ENCODE results near the gene C11orf65. TPM values are rescaled to one million over a fixed set of nuclear protein-coding genes. Genes with fewer than 3 reads are reported as not detected.

The C11orf65 gene, protein sequence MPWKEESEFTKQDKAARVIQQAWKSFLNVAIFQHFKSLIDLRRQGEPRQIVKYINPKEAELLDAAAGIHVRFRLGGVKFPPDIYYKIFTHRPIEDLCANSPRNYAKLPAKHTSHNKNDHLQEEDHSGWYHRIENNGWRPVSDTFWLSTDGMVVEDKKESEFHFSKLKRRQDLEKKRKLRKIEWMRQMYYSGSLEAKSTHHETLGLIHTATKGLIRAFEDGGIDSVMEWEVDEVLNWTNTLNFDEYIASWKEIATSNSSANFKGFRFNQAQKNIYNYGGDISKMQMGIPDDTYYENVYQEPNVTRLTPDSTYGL
- 0.36 TPM for total RNA-seq
- long read RNA-seq: 0 reads

DNA sequence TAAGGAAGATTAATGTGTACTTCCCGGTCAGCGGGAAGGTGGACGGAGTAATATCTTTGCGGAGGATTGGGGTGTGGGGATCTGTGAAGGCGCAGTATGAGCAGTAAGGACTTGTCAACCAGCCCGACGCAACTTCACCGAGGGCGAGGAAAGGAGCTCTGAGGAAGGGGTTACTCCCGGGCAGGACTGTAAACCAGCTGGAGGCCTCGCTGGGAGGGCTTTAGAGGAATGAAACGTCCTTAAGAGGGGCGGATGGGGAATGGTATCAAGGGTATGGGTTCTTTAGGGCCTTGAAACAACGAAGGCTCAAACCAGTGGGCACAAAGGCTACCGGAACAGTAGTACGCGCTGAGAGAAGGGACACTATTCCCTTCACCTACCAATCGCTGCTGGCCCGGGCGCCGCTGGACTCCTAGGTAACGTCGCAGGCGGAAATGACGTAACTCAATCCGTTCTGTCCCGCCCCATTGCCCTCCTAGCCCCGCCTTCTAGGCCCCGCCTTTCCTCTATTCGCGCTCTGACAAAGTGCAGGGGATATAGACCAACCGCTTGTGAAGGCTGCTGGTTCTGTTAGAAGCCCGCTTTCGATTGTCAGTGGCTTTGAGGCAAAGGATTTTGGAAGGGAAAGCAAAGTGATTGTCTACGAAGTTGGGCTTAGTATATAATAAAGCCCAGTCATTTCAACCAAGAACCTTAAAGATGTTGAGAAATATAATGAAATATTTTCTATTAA, at the start of gene C11orf65:
C11orf65 (minus strand) TSS at position 439 of the 733 bp plus-strand sequence. CDS start 5,970 bp downstream, outside the sequence.
- TF ChIP-seq, protein P1, sequence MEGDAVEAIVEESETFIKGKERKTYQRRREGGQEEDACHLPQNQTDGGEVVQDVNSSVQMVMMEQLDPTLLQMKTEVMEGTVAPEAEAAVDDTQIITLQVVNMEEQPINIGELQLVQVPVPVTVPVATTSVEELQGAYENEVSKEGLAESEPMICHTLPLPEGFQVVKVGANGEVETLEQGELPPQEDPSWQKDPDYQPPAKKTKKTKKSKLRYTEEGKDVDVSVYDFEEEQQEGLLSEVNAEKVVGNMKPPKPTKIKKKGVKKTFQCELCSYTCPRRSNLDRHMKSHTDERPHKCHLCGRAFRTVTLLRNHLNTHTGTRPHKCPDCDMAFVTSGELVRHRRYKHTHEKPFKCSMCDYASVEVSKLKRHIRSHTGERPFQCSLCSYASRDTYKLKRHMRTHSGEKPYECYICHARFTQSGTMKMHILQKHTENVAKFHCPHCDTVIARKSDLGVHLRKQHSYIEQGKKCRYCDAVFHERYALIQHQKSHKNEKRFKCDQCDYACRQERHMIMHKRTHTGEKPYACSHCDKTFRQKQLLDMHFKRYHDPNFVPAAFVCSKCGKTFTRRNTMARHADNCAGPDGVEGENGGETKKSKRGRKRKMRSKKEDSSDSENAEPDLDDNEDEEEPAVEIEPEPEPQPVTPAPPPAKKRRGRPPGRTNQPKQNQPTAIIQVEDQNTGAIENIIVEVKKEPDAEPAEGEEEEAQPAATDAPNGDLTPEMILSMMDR (IDR thresholded peaks at IDR 0.05; ENCODE audit: borderline replicate concordance): no peak
- H3K9me3 ChIP-seq (replicated peaks): no peaks in the 10 kb centered on the region
- intact Hi-C loops (cut with micrococcal nuclease): no loop called here
- DNase-seq: peak; percentile 95
- peak within 1 kb of the TSS; percentile 81 for H3K4me3 ChIP-seq
- H3K27ac ChIP-seq (replicated peaks): peak within 1 kb of the TSS; percentile 99
- H3K27me3 ChIP-seq (ENCODE audit: low read depth): no peaks in the 10 kb centered on the region
- H3K36me3 ChIP-seq: no peaks in the 10 kb centered on the region
- H3K4me1 ChIP-seq: peaks cover 18% of the 10 kb centered on the region

DNA sequence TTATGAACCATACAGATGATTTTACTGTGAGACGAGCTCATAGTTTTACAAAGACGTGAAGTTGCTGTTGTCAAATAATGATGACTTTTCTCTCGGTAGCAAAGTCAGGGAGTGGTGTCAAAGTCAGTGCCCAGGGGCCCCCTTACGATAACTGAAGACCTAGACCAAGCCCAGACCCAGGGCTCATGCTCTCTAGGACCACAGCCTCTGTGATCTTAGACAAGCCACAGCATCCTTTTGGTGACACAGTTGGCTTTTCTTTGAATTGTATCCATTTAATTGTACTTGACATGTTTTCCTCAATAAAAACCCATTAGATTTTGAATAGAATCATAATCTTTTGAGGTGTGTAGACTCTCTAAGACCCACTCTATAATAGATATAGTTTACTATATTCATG, 48.8 kb upstream of the C11orf65 start:
- Histone ChIP-seq H3K36me3 (no peaks in the 10 kb centered on the region), H3K27me3 (ENCODE audit: low read depth) (no peaks in the 10 kb centered on the region), H3K4me1 (no peaks in the 10 kb centered on the region), H3K4me3 (no peak overlapping the region), H3K9me3 (replicated peaks) (no peaks in the 10 kb centered on the region), H3K27ac (replicated peaks) (no peak overlapping the region)
- DNase-seq: no peak
- intact Hi-C loops (cut with micrococcal nuclease): no loop called here
- TF ChIP-seq, protein P1 (IDR thresholded peaks at IDR 0.05; ENCODE audit: borderline replicate concordance): no peak

DNA sequence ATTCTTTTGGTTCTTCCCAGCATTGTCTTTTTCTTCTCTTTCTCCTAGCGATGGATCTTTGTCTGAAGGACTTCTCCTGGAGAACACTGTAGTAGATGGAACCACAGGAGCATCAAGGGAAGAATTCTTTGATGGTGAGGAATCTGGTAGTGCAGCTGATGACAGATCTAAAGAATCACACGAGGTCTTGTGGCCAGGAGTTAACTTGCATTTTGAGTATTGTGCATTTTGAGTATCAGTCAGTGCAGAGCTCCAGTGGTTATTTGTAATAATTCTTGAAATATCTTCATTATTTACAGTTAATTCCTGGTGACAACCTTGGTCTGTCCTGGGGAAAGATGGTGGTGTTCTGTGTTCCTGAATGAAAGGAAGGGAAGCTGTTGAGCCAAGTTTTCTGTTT, 45.4 kb upstream of the C11orf65 start:
- intact Hi-C loops (cut with micrococcal nuclease): no loop called here

DNA sequence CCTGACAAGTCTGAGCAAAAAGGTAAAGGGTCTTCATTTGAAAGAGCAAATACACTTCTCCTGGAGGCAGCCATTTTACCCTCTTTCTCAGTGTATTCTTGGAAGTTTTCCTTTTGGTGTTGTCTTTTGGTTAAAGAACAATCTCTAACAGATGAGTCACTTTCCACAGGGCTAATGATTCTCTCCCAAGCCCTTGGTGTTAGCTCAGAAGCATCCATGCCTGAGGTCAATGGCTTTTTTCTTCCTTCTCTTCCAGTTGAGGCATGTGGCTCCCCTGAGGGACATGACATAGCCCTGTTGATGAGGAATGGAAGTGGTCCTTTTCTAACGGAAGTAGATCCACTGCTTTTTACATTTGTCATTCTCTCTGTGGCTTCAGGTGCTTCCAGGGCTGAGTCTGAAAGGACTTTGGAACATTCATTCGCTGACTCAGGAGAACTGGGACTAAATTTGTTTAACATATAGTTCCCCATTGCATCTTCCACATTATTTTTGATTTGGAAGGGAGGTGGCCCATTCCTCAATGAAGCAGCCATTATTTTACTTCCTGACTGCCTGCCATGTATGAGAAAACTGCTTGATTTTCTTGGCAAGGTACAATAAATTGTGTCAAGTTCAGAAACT, 44.6 kb upstream of the C11orf65 start:
- no peaks in the 10 kb centered on the region for H3K9me3 ChIP-seq (replicated peaks)
- no peaks in the 10 kb centered on the region for H3K36me3 ChIP-seq
- no peak overlapping the region for H3K4me3 ChIP-seq
- no peak for DNase-seq
- no peak overlapping the region for H3K27ac ChIP-seq (replicated peaks)
- intact Hi-C loops (cut with micrococcal nuclease): no loop called here
- TF ChIP-seq, protein P1 (IDR thresholded peaks at IDR 0.05; ENCODE audit: borderline replicate concordance): no peak
- peaks cover 3% of the 10 kb centered on the region for H3K27me3 ChIP-seq (ENCODE audit: low read depth)
- no peaks in the 10 kb centered on the region for H3K4me1 ChIP-seq

More for the DNA sequence above, 45.4 kb upstream of the C11orf65 start:
- Histone ChIP-seq H3K4me1 (no peaks in the 10 kb centered on the region), H3K4me3 (no peak overlapping the region), H3K27me3 (ENCODE audit: low read depth) (peaks cover 3% of the 10 kb centered on the region), H3K9me3 (replicated peaks) (no peaks in the 10 kb centered on the region), H3K27ac (replicated peaks) (no peak overlapping the region), H3K36me3 (no peaks in the 10 kb centered on the region)
- TF ChIP-seq, protein P1 (IDR thresholded peaks at IDR 0.05; ENCODE audit: borderline replicate concordance): no peak
- no peak for DNase-seq

DNA sequence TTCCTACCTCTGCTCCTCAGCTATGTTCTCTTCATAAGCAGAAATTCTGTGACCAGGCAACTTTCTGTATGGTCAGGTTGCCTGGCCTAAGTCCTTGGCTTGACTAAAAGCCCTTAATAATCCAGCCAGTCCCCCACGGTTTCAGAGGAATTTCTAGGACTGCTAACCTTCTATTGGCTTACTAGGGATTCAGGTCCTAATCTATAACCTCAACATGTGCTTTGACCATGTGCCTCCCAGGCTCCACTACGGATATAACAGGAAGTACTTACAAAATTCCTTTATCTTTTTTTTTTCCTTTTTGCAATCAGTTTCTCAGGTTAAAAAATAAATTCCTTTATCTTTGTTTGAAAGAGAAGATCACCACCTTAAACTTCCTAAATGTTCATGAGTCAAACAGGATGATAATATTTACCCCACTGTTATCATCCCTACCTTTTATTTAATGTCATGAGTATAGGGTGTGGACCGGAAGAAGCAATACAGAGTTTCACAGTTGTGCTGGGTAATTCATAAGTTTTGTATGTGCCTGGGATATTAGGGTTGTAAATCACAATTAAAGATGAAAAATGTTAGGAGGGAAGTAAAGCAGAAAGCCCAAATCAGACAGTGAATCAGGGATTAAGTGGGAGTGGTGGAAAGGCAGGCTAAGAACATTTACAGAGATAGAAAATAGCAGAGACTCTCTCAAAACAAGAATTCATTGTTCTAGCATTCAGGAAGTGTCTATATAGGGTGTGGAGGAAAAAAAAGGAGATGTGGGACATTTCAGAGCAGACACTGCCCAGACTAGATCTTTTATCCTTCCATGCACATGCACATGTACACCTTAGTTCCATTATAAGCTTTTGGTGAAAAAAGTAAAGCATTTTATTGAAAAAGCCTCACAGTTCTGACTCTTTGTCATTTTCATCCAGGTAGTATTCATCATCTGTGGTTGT, 41.6 kb upstream of the C11orf65 start:
- H3K27me3 ChIP-seq (ENCODE audit: low read depth): peaks cover 3% of the 10 kb centered on the region
- no peak overlapping the region for H3K27ac ChIP-seq (replicated peaks)
- H3K9me3 ChIP-seq (replicated peaks): no peaks in the 10 kb centered on the region
- intact Hi-C loops (cut with micrococcal nuclease): no loop called here
- TF ChIP-seq, protein P1 (IDR thresholded peaks at IDR 0.05; ENCODE audit: borderline replicate concordance): no peak
- H3K36me3 ChIP-seq: no peaks in the 10 kb centered on the region
- DNase-seq: no peak
- no peak overlapping the region for H3K4me3 ChIP-seq
- no peaks in the 10 kb centered on the region for H3K4me1 ChIP-seq
